Neuronal stem cell (in vitro differentiated cells): ENCODE measurements around the gene ANXA4.

Source experiments
- DNase-seq: peaks from one replicate; pipeline ENCODE4 v3.0.0-alpha.2; 2013; ENCODE audit warnings: low spot score
- H2AFZ ChIP-seq: one replicate; pipeline ENCODE4 v1.6.1; 2013; ENCODE audit warnings: mild to moderate bottlenecking, low read length, inconsistent platforms
- H2AK5ac ChIP-seq: 2 replicates; pipeline ENCODE4 v1.6.1; 2013; ENCODE audit warnings: low read depth, mild to moderate bottlenecking, inconsistent platforms, low read length, moderate library complexity, mixed read lengths
- H2BK120ac ChIP-seq: 2 replicates; pipeline ENCODE4 v1.6.1; 2013; ENCODE audit warnings: low read depth, mild to moderate bottlenecking, inconsistent platforms, low read length, moderate library complexity, mixed read lengths
- H2BK12ac ChIP-seq: one replicate; pipeline ENCODE4 v1.6.1; 2013; ENCODE audit warnings: low read length, inconsistent platforms
- H2BK15ac ChIP-seq: 2 replicates; pipeline ENCODE4 v1.6.1; 2013; ENCODE audit warnings: mild to moderate bottlenecking, low read length, inconsistent platforms, mixed read lengths
- H2BK5ac ChIP-seq: one replicate; pipeline ENCODE4 v1.6.1; 2013; ENCODE audit warnings: inconsistent platforms, mild to moderate bottlenecking, low read length, moderate library complexity
- H3K14ac ChIP-seq: one replicate; pipeline ENCODE4 v1.6.1; 2013; ENCODE audit warnings: low read length, inconsistent platforms
- H3K18ac ChIP-seq: 2 replicates; pipeline ENCODE4 v1.6.1; 2013; ENCODE audit warnings: low read length, inconsistent platforms
- H3K23ac ChIP-seq: 2 replicates; pipeline ENCODE4 v1.6.1; 2013; ENCODE audit warnings: low read depth, mild to moderate bottlenecking, mixed read lengths, low read length, inconsistent platforms; ENCODE audit not compliant: poor library complexity
- H3K27ac ChIP-seq: replicated peaks from 3 replicates; pipeline ENCODE4 v1.5.1; 2013; ENCODE audit warnings: low read length, inconsistent platforms
- H3K27me3 ChIP-seq, 3 experiments: 2 replicates each; pipeline ENCODE4 v1.6.1; 2013; ENCODE audit warnings: low read length in 3 of 3, mild to moderate bottlenecking in 2 of 3, inconsistent platforms in 1 of 3, low read depth in 1 of 3, mixed read lengths in 1 of 3, moderate library complexity in 1 of 3; ENCODE audit not compliant: control insufficient read depth in 3 of 3, insufficient read depth in 3 of 3
- H3K36me3 ChIP-seq, 2 donors: replicated peaks in 1 of 2; 2 replicates each; pipeline ENCODE4 v1.6.1; 2013; ENCODE audit warnings: low read length in 2 of 2; ENCODE audit not compliant: control insufficient read depth in 2 of 2, insufficient read depth in 2 of 2
- H3K4ac ChIP-seq: 2 replicates; pipeline ENCODE4 v1.6.1; 2013; ENCODE audit warnings: inconsistent platforms, mild to moderate bottlenecking, low read length, moderate library complexity
- H3K4me1 ChIP-seq, 2 donors: 1 replicate in 1 of 2; 2 replicates in 1 of 2; pipeline ENCODE4 v1.6.1; 2013; ENCODE audit warnings: low read length in 2 of 2, low read depth in 1 of 2; ENCODE audit not compliant: control insufficient read depth in 2 of 2, insufficient read depth in 1 of 2
- H3K4me2 ChIP-seq: one replicate; pipeline ENCODE4 v1.6.1; 2013; ENCODE audit warnings: mild to moderate bottlenecking, low read length, inconsistent platforms; ENCODE audit not compliant: insufficient read depth, poor library complexity, severe bottlenecking
- H3K4me3 ChIP-seq, 2 donors: 2 replicates each; pipeline ENCODE4 v1.5.1; 2013; ENCODE audit warnings: low read length in 2 of 2, mild to moderate bottlenecking in 2 of 2, inconsistent platforms in 1 of 2, moderate library complexity in 1 of 2
- H3K79me1 ChIP-seq: one replicate; pipeline ENCODE4 v1.6.1; 2013; ENCODE audit warnings: low read depth, mild to moderate bottlenecking, inconsistent platforms, low read length, moderate library complexity
- H3K9ac ChIP-seq: one replicate; pipeline ENCODE4 v1.6.1; 2013; ENCODE audit warnings: mild to moderate bottlenecking, low read depth, low read length, inconsistent platforms; ENCODE audit not compliant: poor library complexity
- H3K9me3 ChIP-seq, 2 donors: replicated peaks in 1 of 2; 2 replicates each; pipeline versions ENCODE3 to v1.6.1; 2013; ENCODE audit warnings: low read length in 2 of 2, mild to moderate bottlenecking in 2 of 2, inconsistent platforms in 1 of 2, low read depth in 1 of 2, mixed read lengths in 1 of 2, moderate library complexity in 1 of 2; ENCODE audit not compliant: control insufficient read depth in 2 of 2, insufficient read depth in 1 of 2
- H4K8ac ChIP-seq: one replicate; pipeline ENCODE4 v1.6.1; 2013; ENCODE audit warnings: low read depth, mild to moderate bottlenecking, inconsistent platforms, low read length, moderate library complexity
- H4K91ac ChIP-seq: one replicate; pipeline ENCODE4 v1.6.1; 2013; ENCODE audit warnings: low read length, low read depth, mild to moderate bottlenecking, inconsistent platforms; ENCODE audit not compliant: poor library complexity
- WGBS, 2 donors: extraction: QIAGEN DNeasy Blood & Tissue Kit; methylation state at CpG; one replicate each; pipeline ENCODE4 v1.1.7; 2013; ENCODE audit warnings: missing lambda C conversion rate in 2 of 2, mixed read lengths in 1 of 2; ENCODE audit not compliant: insufficient read length in 2 of 2, insufficient replicate concordance in 1 of 2; ENCODE audit errors: extremely low coverage in 2 of 2; 5-methylcytosine and 5-hydroxymethylcytosine counted together

ANXA4 gene

GRCh38 chr2:69740502-69740951, 1.4 kb upstream of the ANXA4 start:
- DNase-seq: no peak
- peaks cover 0 to 49% (median 12%) of the 10 kb centered on the region in 3 experiments for H3K27me3 ChIP-seq
- no CpG with 5 or more reads among the region's 10 CpGs for WGBS, 2 donors
- no peak overlapping the region for H3K4me2 ChIP-seq
- no peak overlapping the region for H3K18ac ChIP-seq
- no peaks in the 10 kb centered on the region for H3K79me1 ChIP-seq
- no peak overlapping the region for H2BK120ac ChIP-seq
- no peak overlapping the region for H3K4ac ChIP-seq
- no peak overlapping the region for H4K91ac ChIP-seq
- H3K4me3 ChIP-seq: no peak overlapping the region
- H2AFZ ChIP-seq: no peak overlapping the region
- no peaks in the 10 kb centered on the region for H3K9me3 ChIP-seq
- H2BK12ac ChIP-seq: no peak overlapping the region
- H2AK5ac ChIP-seq: no peak overlapping the region
- H3K27ac ChIP-seq: no peak overlapping the region
- no peaks in the 10 kb centered on the region for H3K36me3 ChIP-seq
- H3K9ac ChIP-seq: no peak overlapping the region
- no peak overlapping the region for H2BK5ac ChIP-seq
- H2BK15ac ChIP-seq: no peak overlapping the region
- no peaks in the 10 kb centered on the region for H3K4me1 ChIP-seq
- H3K14ac ChIP-seq: no peak overlapping the region
- H3K23ac ChIP-seq: no peak overlapping the region
- H4K8ac ChIP-seq: no peak overlapping the region

- Histone ChIP-seq H2AFZ (peak overlapping the region; percentile 96), H3K36me3 (no peaks in the 10 kb centered on the region), H4K8ac (no peak overlapping the region), H2AK5ac (no peak overlapping the region), H2BK12ac (no peak overlapping the region), H3K4ac (no peak overlapping the region), H3K14ac (no peak overlapping the region), H3K27me3 (peaks cover 0 to 45% (median 12%) of the 10 kb centered on the region in 3 experiments), H3K27ac (no peak overlapping the region), H2BK120ac (no peak overlapping the region), H3K4me3 (peak overlapping the region; percentile 46 to 73), H3K4me1 (no peaks in the 10 kb centered on the region), H3K9ac (peak overlapping the region; percentile 82), H3K4me2 (peak overlapping the region; percentile 84), H4K91ac (no peak overlapping the region), H2BK15ac (no peak overlapping the region), H3K18ac (peak overlapping the region; percentile 87), H3K79me1 (no peaks in the 10 kb centered on the region), H2BK5ac (no peak overlapping the region), H3K23ac (peak overlapping the region; percentile 51), H3K9me3 (no peaks in the 10 kb centered on the region)
- WGBS, 2 donors: no CpG with 5 or more reads among the region's 13 CpGs
- DNase-seq: peak; percentile 5
Measured at GRCh38 chr2:69741229-69741574, 732 bp upstream of the ANXA4 start.

DNA sequence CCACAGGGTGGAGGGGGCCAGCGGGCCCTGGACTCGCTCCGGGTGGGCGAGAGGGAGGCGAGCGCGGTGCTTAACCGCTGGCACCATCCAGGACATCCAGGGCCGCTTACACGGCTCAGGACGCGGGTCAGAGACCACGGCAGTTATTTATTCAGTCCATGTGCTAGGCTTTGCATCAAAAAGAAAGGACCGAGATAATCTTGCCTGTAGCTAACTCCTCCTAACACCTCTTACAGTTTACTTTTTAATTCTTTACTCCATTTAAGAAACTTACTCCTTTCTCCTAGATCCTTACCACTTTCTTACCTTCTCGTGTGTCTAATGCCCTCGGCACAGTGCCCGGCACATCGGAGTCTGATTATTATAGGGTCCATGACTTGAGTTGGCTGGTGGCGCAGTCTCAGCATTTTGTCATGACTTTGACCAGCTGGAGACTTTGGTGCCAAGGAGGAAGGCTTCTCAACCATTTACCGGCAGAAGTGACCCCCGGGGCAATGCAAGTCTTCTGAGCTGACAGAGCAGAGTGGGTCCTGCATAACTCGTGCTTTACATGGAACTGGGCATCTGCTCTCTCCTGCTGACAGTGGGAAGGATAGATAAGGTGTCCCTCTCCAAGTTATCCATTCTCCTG, 503 bp downstream of the ANXA4 start:
- peak; percentile 11 for DNase-seq
- no peak overlapping the region for H3K27ac ChIP-seq
- no CpG with 5 or more reads among the region's 22 CpGs for WGBS, 2 donors

DNA sequence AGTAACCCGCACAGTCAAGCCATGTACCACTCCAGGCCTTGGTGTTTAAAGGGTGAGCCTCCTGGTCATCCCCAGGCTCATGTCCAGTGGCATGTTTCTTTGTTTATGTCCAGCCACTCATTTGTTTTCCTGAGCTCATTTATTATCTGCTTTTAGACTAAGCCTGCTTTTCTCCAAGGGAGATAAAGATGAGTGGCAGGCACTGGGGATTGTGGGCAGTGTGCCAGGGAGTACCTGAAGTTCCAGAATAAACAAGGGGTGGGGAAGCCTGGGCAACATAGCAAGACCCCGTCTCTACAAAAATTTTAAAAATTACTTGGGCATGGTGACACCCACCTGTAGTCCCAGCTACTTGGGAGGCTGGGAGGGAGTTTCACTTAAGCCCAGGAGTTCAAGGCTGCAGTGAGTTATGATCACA, 1.9 kb downstream of the ANXA4 start:
- Histone ChIP-seq H4K91ac (no peak overlapping the region), H4K8ac (no peak overlapping the region), H3K23ac (no peak overlapping the region), H2BK15ac (no peak overlapping the region), H2BK120ac (no peak overlapping the region), H3K27me3 (peaks cover 0 to 44% (median 12%) of the 10 kb centered on the region in 3 experiments), H3K14ac (no peak overlapping the region), H2AK5ac (no peak overlapping the region), H3K4me3 (no peak overlapping the region), H3K27ac (no peak overlapping the region), H3K4ac (no peak overlapping the region), H2BK12ac (no peak overlapping the region), H2BK5ac (no peak overlapping the region), H3K4me2 (no peak overlapping the region), H3K18ac (no peak overlapping the region), H3K4me1 (peaks cover 0 to 1% of the 10 kb centered on the region in 2 donors), H3K9me3 (no peaks in the 10 kb centered on the region), H3K9ac (no peak overlapping the region), H3K36me3 (no peaks in the 10 kb centered on the region), H3K79me1 (no peaks in the 10 kb centered on the region), H2AFZ (no peak overlapping the region)
- no CpG with 5 or more reads among the region's 2 CpGs for WGBS, 2 donors
- DNase-seq: no peak

More for the DNA sequence above, 503 bp downstream of the ANXA4 start:
- H3K4me3 ChIP-seq: peak overlapping the region; percentile 46 to 73
- no peaks in the 10 kb centered on the region for H3K4me1 ChIP-seq
- H3K9ac ChIP-seq: peak overlapping the region; percentile 83
- peak overlapping the region; percentile 58 for H2BK12ac ChIP-seq
- H4K8ac ChIP-seq: peak overlapping the region; percentile 43
- H3K27me3 ChIP-seq: peaks cover 0 to 45% (median 12%) of the 10 kb centered on the region in 3 experiments
- no peaks in the 10 kb centered on the region for H3K9me3 ChIP-seq
- H2BK120ac ChIP-seq: peak overlapping the region; percentile 76
- H2AK5ac ChIP-seq: no peak overlapping the region
- peak overlapping the region; percentile 84 for H3K4me2 ChIP-seq
- H3K36me3 ChIP-seq: no peaks in the 10 kb centered on the region
- no peak overlapping the region for H4K91ac ChIP-seq
- H3K79me1 ChIP-seq: no peaks in the 10 kb centered on the region
- peak overlapping the region; percentile 75 for H2BK5ac ChIP-seq
- peak overlapping the region; percentile 84 for H3K4ac ChIP-seq
- H3K18ac ChIP-seq: peak overlapping the region; percentile 87
- H2BK15ac ChIP-seq: peak overlapping the region; percentile 75
- peak overlapping the region; percentile 96 for H2AFZ ChIP-seq
- peak overlapping the region; percentile 89 for H3K14ac ChIP-seq
- peak overlapping the region; percentile 51 for H3K23ac ChIP-seq
